PFSK-1 (cell line): Measurements from ENCODE around the gene TPGS2.

Source experiments
- POLR2AphosphoS5 ChIP-seq: IDR thresholded peaks from 2 replicates; pipeline ENCODE4 v1.6.1; 2012; ENCODE audit warnings: low read depth, mild to moderate bottlenecking, control low read depth, low read length, moderate library complexity
- TAF1 ChIP-seq: IDR thresholded peaks from 2 replicates; pipeline ENCODE4 v1.6.1; 2012; ENCODE audit warnings: low read length, control low read depth, borderline replicate concordance; ENCODE audit not compliant: insufficient read depth
- TF ChIP-seq, protein P1 (sequence below), 2 experiments: IDR thresholded peaks; 2 replicates each; pipeline versions ENCODE4 v1.6.1 to v1.8.0; 2011 to 2012; ENCODE audit warnings: low read depth in 2 of 2, low read length in 2 of 2, control low read depth in 1 of 2, inconsistent platforms in 1 of 2, mild to moderate bottlenecking in 1 of 2, moderate library complexity in 1 of 2; ENCODE audit not compliant: insufficient read depth in 1 of 2

DNA sequence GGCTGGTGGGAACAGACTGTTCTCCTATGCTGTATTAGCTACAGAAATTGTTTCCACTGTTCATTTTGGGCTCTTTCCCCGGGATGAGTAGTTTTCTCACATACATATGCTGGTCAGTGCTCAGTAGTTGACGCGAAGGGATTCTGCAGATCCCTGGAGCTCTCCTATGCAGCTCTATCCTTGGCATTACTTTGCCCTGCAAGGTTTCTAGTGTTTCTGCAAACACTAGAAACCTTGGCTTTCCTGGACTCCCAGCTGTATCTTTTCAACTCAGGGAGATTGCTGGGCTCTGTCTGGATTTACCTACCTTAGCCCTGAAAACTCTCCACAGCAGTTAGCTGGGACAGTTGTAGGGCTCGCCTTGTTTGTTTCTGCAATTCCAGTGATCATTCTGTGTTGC is 11.0 kb upstream of the TPGS2 start:
- TF ChIP-seq, protein P1, sequence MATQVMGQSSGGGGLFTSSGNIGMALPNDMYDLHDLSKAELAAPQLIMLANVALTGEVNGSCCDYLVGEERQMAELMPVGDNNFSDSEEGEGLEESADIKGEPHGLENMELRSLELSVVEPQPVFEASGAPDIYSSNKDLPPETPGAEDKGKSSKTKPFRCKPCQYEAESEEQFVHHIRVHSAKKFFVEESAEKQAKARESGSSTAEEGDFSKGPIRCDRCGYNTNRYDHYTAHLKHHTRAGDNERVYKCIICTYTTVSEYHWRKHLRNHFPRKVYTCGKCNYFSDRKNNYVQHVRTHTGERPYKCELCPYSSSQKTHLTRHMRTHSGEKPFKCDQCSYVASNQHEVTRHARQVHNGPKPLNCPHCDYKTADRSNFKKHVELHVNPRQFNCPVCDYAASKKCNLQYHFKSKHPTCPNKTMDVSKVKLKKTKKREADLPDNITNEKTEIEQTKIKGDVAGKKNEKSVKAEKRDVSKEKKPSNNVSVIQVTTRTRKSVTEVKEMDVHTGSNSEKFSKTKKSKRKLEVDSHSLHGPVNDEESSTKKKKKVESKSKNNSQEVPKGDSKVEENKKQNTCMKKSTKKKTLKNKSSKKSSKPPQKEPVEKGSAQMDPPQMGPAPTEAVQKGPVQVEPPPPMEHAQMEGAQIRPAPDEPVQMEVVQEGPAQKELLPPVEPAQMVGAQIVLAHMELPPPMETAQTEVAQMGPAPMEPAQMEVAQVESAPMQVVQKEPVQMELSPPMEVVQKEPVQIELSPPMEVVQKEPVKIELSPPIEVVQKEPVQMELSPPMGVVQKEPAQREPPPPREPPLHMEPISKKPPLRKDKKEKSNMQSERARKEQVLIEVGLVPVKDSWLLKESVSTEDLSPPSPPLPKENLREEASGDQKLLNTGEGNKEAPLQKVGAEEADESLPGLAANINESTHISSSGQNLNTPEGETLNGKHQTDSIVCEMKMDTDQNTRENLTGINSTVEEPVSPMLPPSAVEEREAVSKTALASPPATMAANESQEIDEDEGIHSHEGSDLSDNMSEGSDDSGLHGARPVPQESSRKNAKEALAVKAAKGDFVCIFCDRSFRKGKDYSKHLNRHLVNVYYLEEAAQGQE (IDR thresholded peaks at IDR 0.05; ENCODE audit: insufficient read depth in 1 of 2, low read depth in 2 of 2, low read length in 2 of 2), result no peak
- TF ChIP-seq POLR2AphosphoS5 (no peak), TAF1 (no peak)
